H1 (cell line): Measurements from ENCODE around the gene NPM1. TPM values are rescaled to one million over a fixed set of nuclear protein-coding genes. Genes with fewer than 3 reads are reported as not detected.

Experiments
- CBX5 ChIP-seq: fragments of 300-800, 300-1000 bp; sonication (generic); IDR thresholded peaks from 2 replicates; pipeline ENCODE4 v1.7.1; 2016; ENCODE audit warnings: antibody characterized with exemption, low read length, low read depth
- RBBP5 ChIP-seq: IDR thresholded peaks from 2 replicates; pipeline ENCODE4 v1.7.1; 2012; ENCODE audit warnings: low read depth, mild to moderate bottlenecking, inconsistent platforms, low read length, moderate library complexity, borderline replicate concordance
- SIN3A ChIP-seq, 2 experiments: IDR thresholded peaks in 1 of 2; conservative IDR thresholded peaks in 1 of 2; 2 replicates each; pipeline ENCODE4 v1.6.1; 2011 to 2012; ENCODE audit warnings: low read length in 2 of 2, improper control_type of control experiment in 1 of 2, low read depth in 1 of 2, mild to moderate bottlenecking in 1 of 2
- polyA plus RNA-seq, 7 experiments: library from polyadenylated mRNA; depleted of rRNA in 3 of 7; stranded (reverse) in 5 of 7; unstranded in 2 of 7; fragments of >200 nt in 5 of 7; fragments of 200-250 nt in 2 of 7; gene quantifications; 1 replicate in 5 of 7; 2 replicates in 1 of 7; 4 replicates in 1 of 7; pipeline versions ENCODE4 v1.2.1 to v1.2.3, GENCODE V29; 2011 to 2013; ENCODE audit warnings: missing spikeins in 2 of 7, mixed read lengths in 2 of 7
- total RNA-seq: library from RNA; stranded (reverse); fragmentation: NEBNext Ultra II Directional; extraction: Animal tissue kit (Norgen Biotek cat#: 25700); gene quantifications from 2 replicates; pipeline ENCODE4 v1.2.1, GENCODE V29; 2021

Gene NPM1
- total and polyA plus RNA-seq, 2 of the 8 experiments (the other 6 are each of a cell fraction or from before 2014, with no cell fraction given) = 2,182 to 4,042 TPM

GRCh38 chr5:171429543-171429910, 41.9 kb downstream of the NPM1 start (continued):
- TF ChIP-seq SIN3A (conservative IDR thresholded peaks at IDR 0.05 in 1 of 2, IDR thresholded peaks at IDR 0.05 in 1 of 2; ENCODE audit: low read depth in 1 of 2, low read length in 2 of 2) (no peak), RBBP5 (no peak), CBX5 (no peak)
